Activated B cell treated with CpG ODN at 0.5 μM for 24 hours (primary cell): Measurements from ENCODE around the gene PIK3R6. TPM values are rescaled to one million over a fixed set of nuclear protein-coding genes. Genes with fewer than 3 reads are reported as not detected.
A peak's percentile ranks its signal among the peaks of the same experiment; 100 is the strongest.
"Not testable (repeated sequence)": the region's sequence is repeated elsewhere in the genome, so short reads cannot be mapped to it uniquely, and the experiment has no call there.

Experiments used
- ATAC-seq: fragments of 200-7000 bp; cut with Tn5 transposase; one replicate; pipeline ENCODE4 v1.10.0; 2021; ENCODE audit warnings: low read depth, mild to moderate bottlenecking, moderate library complexity
- CTCF ChIA-PET: fragments of 350-600 bp; sonication (Branson Sonifier 250); formaldehyde crosslinking; loops from one replicate; lab custom pipeline; 2021; ENCODE audit warnings: antibody characterized with exemption; lab: Charles Lee
- POLR2A ChIA-PET: fragments of 350-600 bp; sonication (Branson Sonifier 250); formaldehyde crosslinking; loops from one replicate; lab custom pipeline; 2021; ENCODE audit warnings: antibody characterized with exemption; lab: Charles Lee
- DNase-seq: peaks from one replicate; pipeline ENCODE4 v3.0.0; 2022
- H3K27ac Mint-ChIP-seq: one replicate; pipeline ENCODE4 v1.8.0; 2020; ENCODE audit warnings: mixed read lengths
- H3K27me3 Mint-ChIP-seq: one replicate; pipeline ENCODE4 v1.8.0; 2021; ENCODE audit warnings: mixed read lengths
- H3K36me3 Mint-ChIP-seq: one replicate; pipeline ENCODE4 v1.8.0; 2021; ENCODE audit warnings: low read depth, mixed read lengths
- H3K4me1 Mint-ChIP-seq: one replicate; pipeline ENCODE4 v1.8.0; 2021; ENCODE audit warnings: mixed read lengths
- H3K4me3 Mint-ChIP-seq: one replicate; pipeline ENCODE4 v1.8.0; 2020; ENCODE audit warnings: mild to moderate bottlenecking, mixed read lengths
- H3K9me3 Mint-ChIP-seq: one replicate; pipeline ENCODE4 v1.8.0; 2020; ENCODE audit warnings: mixed read lengths
- CTCF ChIP-seq: fragments of 200-600 bp; IDR thresholded peaks from one replicate; pipeline ENCODE4 v1.8.0; 2022; ENCODE audit warnings: antibody characterized with exemption, mild to moderate bottlenecking
- intact Hi-C: fragments of 100-400 bp; cut with micrococcal nuclease; formaldehyde crosslinking; loops from one replicate; pipeline ENCODE4 v1.15.1; 2024
- total RNA-seq: library from RNA; stranded (reverse); gene quantifications from 2 replicates; pipeline ENCODE4 v1.2.3, GENCODE V29; 2022

PIK3R6 gene
- total RNA-seq, 1 donor from 2014 or later = 0.91 TPM

DNA sequence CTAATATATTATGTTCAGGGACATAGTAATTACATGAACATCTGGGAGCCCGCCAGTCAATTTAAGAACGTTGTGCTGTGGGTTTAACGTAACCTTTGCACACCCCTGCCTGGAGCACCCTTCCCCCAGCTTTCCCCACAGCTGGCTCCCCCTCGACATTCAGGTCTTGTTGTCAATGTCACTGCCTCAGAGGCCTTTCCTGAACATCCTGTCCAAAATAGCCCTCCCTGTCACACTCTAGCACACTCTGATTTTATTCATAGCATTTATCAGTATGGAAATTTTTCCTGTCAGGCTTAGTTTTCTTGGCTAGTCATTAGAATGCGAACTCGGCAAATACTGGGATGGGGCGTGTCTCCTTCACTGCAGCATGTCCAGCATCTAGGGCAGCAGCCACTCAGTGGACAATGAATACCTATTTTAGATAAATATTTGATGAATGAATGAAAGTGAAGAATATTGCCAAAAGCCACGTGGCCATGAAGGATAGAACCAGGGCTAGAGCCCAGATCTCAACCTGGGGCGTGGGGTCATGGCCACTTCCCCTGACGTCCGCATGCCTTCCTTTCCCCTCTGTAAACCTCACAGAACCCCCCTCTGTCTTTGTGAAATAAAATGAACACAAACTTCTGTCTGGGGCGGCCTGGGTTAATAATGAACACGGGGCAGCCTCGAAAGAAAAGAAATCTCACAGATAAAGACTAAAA is 10.5 kb downstream of the PIK3R6 start:
- no peak for ATAC-seq
- TF ChIP-seq CTCF = no peak
- Mint-ChIP-seq H3K4me1 (peaks cover 51% of the 10 kb centered on the region), H3K27me3 (no peaks in the 10 kb centered on the region), H3K36me3 (no peaks in the 10 kb centered on the region), H3K9me3 (no peaks in the 10 kb centered on the region), H3K4me3 (peak overlapping the region; percentile 70), H3K27ac (peak overlapping the region; percentile 65)
- POLR2A ChIA-PET = interaction anchor here (0.7 to 2.3 kb wide), 8 partner anchors 11 to 702 kb away, joined by 3 to 20 read pairs (median 5); partner anchors contain the start of genes PIK3R5 and PIK3R6
- DNase-seq = no peak
- CTCF ChIA-PET = interaction anchor here (1.4 kb wide), 1 partner anchor 50 kb away, joined by 4 read pairs; no protein-coding TSS in a partner anchor
- intact Hi-C loops = no loop called here

GRCh38 chr17:8856205-8856603 is 11.3 kb downstream of the PIK3R6 start:
- H3K4me3 Mint-ChIP-seq = peak overlapping the region; percentile 55
- H3K9me3 Mint-ChIP-seq, CTCF ChIA-PET, ATAC-seq, H3K27ac Mint-ChIP-seq, H3K27me3 Mint-ChIP-seq, intact Hi-C loops, POLR2A ChIA-PET, H3K36me3 Mint-ChIP-seq, DNase-seq: not testable (repeated sequence)
- H3K4me1 Mint-ChIP-seq = peaks cover 56% of the 10 kb centered on the region

- no peaks in the 10 kb centered on the region for H3K36me3 Mint-ChIP-seq
- no peaks in the 10 kb centered on the region for H3K27me3 Mint-ChIP-seq
- no peak for TF ChIP-seq CTCF
- H3K4me3 Mint-ChIP-seq = peak overlapping the region; percentile 55
- peak; percentile 23 for ATAC-seq
- CTCF ChIA-PET = no interaction called here
- peaks cover 2% of the 10 kb centered on the region for H3K9me3 Mint-ChIP-seq
- intact Hi-C loops = no loop called here
- peaks cover 60% of the 10 kb centered on the region for H3K4me1 Mint-ChIP-seq
- no peak overlapping the region for H3K27ac Mint-ChIP-seq
- POLR2A ChIA-PET = no interaction called here
- DNase-seq = no peak
Measured at GRCh38 chr17:8855477-8856204, 11.8 kb downstream of the PIK3R6 start.

GRCh38 chr17:8851600-8851999 is 15.9 kb downstream of the PIK3R6 start:
- no peak overlapping the region for H3K4me3 Mint-ChIP-seq
- no peak overlapping the region for H3K27ac Mint-ChIP-seq
- intact Hi-C loops = no loop called here
- DNase-seq = no peak
- no peaks in the 10 kb centered on the region for H3K27me3 Mint-ChIP-seq
- no peak for TF ChIP-seq CTCF
- no peaks in the 10 kb centered on the region for H3K36me3 Mint-ChIP-seq
- POLR2A ChIA-PET = no interaction called here
- ATAC-seq = no peak
- H3K9me3 Mint-ChIP-seq = peaks cover 2% of the 10 kb centered on the region
- CTCF ChIA-PET = no interaction called here
- H3K4me1 Mint-ChIP-seq = peaks cover 32% of the 10 kb centered on the region

GRCh38 chr17:8849311-8850041 is 18.0 kb downstream of the PIK3R6 start:
- CTCF ChIA-PET = no interaction called here
- Mint-ChIP-seq H3K27ac (no peak overlapping the region), H3K9me3 (peaks cover 2% of the 10 kb centered on the region), H3K4me1 (peaks cover 17% of the 10 kb centered on the region), H3K36me3 (no peaks in the 10 kb centered on the region), H3K27me3 (no peaks in the 10 kb centered on the region), H3K4me3 (no peak overlapping the region)
- POLR2A ChIA-PET = no interaction called here
- TF ChIP-seq CTCF = no peak
- intact Hi-C loops = no loop called here
- no peak for ATAC-seq
- no peak for DNase-seq
